SKM-1 treated with dmso at 0.1 percent for 144 hours (cell line): ENCODE measurements around the gene TAS2R8.
"Not testable (repeated sequence)": the region's sequence is repeated elsewhere in the genome, so short reads cannot be mapped to it uniquely, and the experiment has no call there.

Source experiments
- DNase-seq: peaks from one replicate; lab custom pipeline; 2025; ENCODE audit not compliant: unreplicated experiment; lab: John Stamatoyannopoulos, UW

TAS2R8 gene, protein sequence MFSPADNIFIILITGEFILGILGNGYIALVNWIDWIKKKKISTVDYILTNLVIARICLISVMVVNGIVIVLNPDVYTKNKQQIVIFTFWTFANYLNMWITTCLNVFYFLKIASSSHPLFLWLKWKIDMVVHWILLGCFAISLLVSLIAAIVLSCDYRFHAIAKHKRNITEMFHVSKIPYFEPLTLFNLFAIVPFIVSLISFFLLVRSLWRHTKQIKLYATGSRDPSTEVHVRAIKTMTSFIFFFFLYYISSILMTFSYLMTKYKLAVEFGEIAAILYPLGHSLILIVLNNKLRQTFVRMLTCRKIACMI

DNA sequence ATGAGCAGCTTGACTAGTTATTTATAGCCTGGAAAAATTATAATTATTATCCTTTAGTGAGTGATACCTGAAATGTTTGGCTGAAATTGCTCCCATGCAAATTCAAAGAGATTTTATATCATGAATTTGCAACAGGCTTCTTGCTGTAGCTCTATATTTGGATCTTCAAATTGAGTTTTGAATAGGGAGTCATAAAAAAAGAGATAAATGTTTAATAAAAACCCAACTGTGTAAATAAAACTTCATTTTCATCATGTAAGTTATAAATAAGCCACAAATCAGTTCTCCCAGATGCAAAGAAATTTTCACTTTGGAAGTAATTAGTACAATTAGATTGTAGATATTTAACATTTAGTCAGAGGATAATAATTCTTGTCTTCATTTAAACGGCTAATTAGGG, at the start of gene TAS2R8:
Gene TAS2R8 (minus strand): TSS at position 101 of the 400 bp plus-strand sequence. CDS start 306 bp downstream, outside the sequence.
- no peak for DNase-seq

DNA sequence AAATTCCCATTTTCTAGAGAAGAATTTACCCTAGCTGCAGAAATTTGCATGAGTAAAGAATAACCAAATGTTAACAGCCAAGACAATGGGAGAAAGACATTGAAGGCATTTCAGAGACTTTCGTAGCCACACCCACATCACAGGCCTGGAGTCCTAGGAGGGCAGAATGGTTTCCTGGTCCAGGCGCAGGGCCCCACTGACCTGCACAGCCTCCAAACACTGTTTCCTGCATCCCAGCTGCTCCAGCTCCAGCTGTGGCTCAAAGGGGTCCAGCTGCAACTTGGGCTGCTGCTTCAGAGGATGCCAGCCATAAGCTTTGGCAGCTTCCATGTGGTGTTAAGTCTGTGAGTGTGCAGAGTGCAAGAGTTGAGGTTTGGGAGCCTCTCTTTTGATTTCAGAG, 48.7 kb upstream of the TAS2R8 start:
- DNase-seq, result no peak

DNA sequence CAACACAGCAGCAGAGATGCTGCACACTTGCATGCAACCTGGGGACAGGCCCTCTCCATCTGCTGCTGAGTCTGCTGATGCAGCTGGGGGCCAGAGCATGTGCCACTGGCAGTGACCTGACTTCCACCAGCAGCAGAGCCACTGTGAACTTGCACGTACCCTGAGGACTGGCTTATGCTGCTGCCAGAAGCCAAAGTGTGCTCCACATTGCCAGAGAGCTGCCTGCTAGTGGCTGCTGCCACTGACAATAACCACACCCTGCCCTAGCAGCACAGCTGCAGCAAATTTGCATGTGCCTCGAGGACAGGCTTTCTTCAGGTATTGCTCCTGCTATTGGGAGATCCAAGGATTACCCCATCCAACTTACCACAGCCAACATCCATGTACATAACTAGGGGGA, 46.7 kb upstream of the TAS2R8 start:
- no peak for DNase-seq

DNA sequence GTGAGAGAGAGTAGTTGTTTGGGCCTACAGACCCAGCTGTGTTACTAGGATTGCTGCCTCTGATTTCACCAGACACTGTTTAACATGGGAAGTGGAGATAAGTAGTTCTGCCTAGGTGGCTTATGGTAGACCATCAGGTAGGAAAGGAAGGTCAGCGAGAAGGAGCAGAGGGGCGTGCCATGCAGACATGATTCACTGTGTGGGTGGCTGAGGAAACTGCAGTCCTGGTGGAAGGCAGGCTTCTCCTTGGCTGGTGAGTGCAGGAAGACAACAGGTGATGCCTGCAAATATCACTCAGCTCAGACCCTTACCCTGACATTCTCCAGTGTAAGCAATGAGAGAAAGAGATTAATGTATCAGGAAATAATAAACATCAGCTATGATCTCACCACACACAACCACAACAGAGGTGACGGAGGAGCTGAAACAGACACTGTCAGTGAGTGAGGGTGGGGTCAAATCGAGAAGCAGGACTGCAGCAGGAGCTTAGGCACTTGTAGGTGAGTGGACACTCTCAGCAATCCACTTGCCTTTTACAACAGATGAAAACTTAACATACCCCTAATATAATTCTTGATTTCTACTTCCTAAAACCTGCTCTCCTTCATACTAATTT, 44.3 kb upstream of the TAS2R8 start:
- DNase-seq, result no peak

DNA sequence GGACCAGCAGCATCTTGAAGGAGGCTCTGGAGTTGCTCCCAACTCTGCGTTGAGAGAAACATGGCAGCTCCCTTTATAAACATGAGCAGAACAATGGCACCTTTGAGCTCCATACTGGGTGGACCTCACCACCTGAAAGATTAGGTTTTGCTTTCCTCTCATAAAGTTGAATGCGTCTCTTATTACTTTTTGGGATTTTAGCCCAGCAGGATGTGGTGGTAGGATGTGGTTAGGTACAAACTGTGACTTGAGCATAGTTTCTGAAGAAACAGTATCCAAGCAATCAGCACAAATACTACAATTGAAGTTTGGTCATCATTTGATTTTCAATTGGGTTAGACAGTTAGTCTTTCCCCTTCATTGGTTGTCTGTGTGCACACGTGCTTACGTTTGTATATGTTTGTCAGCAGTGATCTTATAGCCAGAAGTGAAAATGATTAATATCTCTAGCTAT, 42.4 kb upstream of the TAS2R8 start, which contains the start of gene PRR4:
Gene PRR4 (minus strand): TSS at position 51 of the 454 bp plus-strand sequence. CDS start 38 bp downstream, at position 13.
- no peak for DNase-seq

DNA sequence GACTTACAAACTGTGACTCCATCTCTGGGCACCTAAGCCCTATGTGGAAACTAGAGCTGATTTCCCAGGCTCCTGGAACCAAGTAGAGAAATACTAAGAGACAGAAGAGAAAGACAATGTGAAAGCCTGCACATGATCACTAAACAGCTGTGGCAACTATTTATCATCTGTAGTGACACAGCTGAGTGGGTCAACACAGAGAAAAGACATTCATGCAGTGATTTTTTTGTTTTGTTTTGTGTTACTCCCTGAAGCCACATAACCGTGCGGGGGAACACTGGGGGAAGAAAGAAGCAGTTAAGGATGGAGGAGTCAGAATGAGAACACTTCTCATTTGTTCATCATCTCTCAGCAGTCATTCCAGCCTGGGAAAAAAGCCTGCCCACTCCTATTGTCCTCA, 40.7 kb upstream of the TAS2R8 start:
- DNase-seq, result no peak

DNA sequence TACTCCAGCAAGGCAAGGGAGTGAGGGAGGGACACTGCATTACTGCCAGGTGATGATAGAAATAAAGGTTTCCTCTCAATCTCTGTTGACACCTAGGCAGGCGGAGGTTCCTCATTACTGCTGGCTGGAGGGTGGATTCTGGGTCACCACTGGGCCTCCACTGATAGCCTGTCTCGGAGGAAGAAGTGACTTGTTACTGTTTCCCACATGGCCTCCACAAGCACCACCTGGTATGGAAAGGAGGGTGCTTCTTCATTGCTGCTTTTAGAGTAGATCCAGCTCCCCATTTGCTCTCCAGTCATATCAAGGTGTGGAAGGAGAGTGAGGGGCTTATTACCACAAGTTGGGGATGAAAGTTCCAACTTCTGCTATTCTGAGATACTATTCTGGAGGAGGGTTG, 35.8 kb upstream of the TAS2R8 start:
- DNase-seq, result no peak

DNA sequence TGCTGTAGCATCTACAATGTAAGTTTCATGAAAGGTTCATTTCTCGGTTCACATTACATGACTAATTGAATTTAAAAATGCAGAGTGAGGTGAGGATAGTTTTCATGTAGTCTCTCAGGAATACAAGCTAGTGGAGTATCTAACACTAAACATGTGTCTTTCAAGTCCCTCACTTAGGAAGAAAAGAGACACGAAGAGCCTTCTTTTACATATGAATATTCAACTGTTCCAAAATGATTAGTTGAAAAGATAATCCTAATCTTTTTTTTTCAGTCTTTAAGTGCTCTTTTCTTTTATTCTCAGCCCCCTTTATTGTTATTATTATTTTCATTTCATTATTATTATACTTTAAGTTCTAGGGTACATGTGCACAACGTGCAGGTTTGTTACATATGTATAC, 31.4 kb upstream of the TAS2R8 start:
- DNase-seq, result no peak

DNA sequence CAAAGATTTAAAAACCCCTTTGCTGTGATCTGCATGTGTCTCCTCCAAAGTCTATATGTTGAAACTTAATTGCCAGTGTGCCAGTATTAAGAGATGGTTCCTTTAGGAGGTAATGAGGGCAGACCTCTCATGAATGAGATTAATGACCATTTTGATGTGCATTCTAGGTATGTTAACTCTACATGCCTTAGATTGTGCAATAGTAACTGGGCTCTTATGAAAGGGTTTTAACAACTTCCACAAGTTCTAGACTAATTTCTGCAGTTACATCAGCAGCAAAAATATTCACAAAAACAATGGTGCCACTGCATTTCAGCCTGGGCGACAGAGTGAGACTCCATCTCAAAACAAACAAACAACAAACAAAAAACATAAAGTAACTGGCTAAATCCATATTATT, 22.9 kb upstream of the TAS2R8 start:
- DNase-seq, result no peak

DNA sequence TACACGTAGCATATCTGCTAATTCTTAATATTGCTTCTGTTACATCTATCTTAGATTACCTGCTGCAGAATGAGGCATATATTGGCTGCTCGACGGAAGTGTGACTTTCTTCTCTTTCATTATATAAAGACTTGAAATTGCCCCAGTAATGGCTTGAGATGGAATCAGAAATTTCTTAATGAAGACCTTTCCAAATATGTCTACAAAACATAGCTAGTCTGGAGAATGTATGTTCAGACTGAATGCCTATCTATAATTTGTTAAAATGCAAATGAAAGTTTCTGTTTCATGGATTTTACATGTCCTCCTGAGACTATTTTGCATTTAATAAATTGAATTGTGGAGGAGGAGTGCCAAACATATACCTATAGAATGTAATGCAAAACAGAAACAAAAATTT, 19.2 kb upstream of the TAS2R8 start, which contains the start of gene TAS2R10:
Gene TAS2R10 (minus strand): TSS at position 101 of the 400 bp plus-strand sequence. CDS start 89 bp downstream, at position 12.
- no peak for DNase-seq

DNA sequence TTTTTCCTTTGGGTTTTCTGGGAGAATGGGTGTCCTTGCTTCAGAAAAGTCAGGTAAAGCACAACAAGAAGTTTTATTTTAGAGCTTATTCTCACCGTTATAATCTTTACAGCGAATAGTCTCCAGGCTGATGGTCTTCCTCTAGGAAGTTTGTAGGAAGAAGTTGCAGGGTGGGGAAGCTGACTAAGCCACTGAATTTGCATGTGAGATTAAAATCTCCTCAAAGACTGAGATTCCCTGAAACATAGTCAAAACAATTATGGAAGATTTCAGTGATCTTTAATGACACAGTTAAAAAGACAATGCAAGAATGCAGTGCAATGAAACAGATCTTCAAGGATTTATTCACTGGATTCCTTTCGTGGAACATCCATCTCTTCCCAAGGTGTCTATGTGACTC, 17.9 kb upstream of the TAS2R8 start:
- no peak for DNase-seq

DNA sequence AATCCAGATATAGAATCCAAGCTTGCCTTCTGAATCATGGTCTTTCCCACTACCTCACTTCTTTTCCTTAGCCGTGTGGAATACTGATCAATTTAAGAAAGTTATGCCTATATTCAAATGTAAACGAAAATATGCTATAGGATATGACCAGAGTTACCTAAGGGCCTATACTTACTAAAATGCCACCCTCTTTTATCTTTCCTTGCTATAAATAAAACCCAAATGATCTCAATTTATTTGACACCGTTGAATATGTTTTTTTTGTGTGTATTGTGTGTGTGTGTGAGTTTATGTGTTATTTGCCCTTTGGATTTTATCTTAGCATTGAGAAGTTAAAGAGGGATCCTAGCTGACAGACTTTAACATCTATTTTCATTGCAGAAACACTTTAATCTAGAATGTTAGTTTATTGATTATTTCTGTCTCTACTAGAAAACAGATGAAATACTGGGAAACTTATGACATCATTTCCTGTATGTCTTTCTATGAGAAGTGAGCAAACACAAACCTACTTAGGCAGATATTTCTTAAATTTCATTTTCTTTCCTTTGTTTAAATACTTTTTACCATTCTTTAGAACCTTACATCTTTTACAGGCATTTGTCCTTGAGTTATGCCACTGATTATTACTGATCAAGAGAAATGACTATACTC, 4.9 kb upstream of the TAS2R8 start:
- no peak for DNase-seq

DNA sequence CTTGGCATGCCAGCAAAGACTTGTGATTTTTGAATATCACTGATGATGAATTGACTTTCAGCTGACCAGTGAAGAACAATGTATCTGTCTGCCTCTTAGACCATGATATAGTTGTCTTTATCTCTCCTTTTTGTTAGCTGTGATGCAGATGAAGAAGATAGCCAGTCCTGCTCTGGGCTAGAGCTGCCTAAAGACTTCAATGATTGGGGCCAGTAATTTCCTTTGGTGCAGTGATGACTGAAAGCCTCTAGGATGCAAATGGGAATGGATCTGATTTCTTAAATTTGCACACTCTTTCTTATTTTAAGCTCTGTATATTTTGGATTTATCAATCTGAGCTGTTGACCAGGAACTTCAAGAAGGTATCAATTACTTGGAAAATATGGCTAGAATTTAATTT, 3.0 kb upstream of the TAS2R8 start, which contains the start of gene TAS2R9:
Gene TAS2R9 (minus strand): TSS at position 101 of the 400 bp plus-strand sequence. CDS start 93 bp downstream, at position 8.
- no peak for DNase-seq

DNA sequence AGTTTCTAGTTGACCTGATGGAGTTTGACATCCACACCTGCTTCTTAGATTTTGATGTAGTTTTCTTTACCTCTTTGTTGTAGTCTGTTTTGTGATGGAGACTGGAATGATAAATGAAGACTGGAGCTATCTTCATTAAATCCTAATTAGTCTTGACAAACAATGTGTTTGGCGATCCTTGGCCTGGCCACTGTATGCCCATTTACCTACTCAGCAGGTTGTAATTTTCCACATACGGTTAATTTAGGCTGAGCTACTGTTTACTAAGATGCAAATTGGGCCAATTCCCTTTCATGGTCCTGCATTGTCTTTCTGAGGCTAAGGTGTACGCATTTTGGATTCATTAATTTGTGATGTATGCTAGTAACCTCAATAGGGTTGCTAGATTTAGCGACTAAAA, 4.5 kb downstream of the TAS2R8 start, which contains the start of gene TAS2R7:
Gene TAS2R7 (minus strand): TSS at position 41 of the 400 bp plus-strand sequence. CDS start 57 bp downstream, outside the sequence.
- no peak for DNase-seq

DNA sequence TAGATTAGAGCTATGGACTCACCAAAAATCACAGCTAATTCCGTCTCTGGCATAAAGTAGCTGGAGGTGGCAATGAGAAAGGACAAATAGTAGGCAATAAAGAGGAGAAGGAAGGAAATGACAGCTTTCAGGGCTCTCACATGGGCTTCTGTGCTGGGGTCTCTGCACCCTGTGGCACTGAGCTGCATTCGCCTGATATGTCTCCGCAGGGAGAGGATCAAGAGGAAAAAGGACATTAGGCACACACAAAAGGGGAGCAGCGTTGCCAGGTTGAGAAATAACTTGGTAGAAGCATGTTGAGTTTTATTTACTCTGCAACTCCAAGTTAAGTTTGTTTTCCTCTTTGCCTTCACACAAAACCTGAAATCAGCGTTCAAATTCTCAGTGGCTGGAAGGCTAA, 5.3 kb downstream of the TAS2R8 start:
- no peak for DNase-seq

DNA sequence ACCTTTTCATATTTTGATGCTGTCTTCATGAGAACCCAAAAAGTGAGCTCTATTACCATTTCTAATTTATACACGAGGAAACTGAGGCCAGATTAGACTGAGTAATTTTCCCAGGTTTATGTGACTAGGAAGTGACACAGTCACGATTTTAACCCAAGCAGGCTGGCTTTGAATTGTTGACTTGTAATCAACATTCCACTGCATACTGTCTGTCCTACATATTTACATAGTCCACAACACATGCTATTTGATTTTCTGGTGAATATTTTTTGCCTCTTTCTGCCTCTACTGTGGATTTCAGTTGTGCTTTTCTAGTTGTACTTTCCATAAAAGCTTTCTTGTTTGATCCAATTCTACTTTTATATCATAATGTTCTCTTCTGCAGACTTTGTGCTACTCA, 12.9 kb downstream of the TAS2R8 start:
- no peak for DNase-seq

DNA sequence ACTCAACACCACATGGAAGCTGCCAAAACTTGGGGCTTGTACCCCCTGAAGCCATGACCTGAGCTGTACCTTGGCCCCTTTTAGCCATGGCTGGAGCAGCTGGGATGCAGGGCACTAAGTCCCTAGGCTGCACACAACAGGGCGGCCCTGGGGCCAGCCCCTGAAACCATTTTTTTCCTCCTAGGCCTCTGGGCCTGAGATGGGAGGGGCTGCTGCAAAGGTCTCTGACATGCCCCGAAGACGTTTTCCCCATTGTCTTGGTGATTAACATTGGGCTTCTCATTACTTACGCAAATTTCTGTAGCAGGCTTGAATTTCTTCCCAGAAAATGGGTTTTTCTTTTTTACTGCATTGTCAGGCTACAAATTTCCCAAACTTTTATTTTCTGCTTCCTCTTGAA, 15.3 kb downstream of the TAS2R8 start:
- not testable (repeated sequence) for DNase-seq

DNA sequence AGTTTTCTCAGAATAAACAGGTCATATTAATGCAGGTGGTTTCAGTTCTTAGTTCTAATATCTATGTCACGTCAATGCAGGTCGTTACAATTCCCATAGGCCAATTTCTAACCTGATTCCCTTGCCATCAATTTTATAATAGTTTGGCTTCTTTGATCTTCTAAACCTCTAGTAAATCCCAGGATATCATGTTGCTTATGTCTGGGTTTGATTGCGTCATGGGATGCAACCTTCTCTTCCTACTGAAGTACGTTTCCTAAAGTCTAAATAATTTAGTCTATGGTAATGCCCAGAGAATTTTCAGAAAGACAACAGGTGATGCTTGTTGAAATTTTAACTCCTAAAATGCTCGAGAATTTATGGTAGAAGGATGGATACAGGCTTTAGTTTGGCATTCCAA, 23.8 kb downstream of the TAS2R8 start:
- no peak for DNase-seq

DNA sequence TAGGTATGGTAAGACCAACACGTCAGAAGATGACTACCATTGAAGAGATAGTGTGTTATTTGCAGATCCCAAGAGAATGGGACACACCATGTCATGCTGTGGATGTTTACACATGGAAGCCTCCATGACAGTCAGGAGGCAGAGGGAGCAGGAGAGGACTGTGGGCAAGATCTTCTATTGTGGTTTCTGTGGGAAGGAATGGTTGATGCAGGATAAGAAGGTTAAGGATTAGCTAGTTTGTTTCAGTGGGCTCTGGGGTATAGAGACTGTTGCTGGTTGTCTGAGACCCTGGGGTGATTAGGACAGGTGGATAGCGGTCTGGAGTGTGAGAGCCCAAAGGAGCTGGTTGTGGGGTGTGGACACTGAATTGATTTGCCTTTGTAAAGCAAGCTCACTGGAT, 28.0 kb downstream of the TAS2R8 start:
- no peak for DNase-seq

DNA sequence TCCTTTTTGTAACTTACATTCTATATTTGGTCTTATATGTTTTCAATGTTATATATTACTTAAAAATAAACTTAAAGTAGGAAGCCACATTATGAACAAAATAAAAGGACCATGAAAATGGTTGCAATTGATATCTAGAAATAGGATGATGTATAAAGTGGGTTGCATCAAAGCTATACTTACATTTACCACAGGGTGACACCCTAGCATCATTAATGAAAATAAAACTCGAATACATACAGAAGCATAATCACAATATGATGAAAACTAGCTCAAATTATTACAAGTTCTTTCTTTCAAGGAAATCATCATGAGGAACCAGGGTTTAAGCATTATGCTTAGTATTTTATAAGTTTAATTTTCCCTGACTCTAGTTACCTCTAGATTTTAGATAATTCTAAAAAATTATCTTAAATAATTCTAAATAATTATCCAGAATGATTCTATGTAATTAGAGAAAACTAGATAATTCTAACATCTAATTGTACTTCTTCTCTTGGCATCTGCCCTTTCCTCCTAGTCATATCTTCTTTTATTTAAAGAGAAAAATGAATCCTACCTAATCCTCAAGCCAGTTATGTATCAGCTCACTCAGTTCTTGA, 35.9 kb downstream of the TAS2R8 start:
- DNase-seq, result no peak

DNA sequence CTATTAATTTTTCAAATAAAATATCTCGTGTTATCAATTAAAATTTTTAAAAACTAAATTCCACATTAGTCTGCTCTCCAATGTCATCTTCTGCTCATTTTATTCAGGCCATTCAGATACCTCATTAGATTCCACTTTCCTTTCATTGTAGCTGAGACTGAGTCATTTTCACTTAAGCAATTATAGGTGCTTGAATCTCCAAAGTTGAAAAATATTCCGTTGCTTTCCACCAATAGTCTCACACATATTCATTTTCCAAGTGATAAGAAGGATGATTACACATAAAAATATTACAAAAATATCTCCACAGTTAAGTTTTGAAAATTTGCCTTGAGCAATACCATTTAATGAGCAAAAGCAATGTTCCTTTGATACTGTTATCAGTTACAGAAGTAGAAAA, 47.4 kb downstream of the TAS2R8 start:
- no peak for DNase-seq
